Muscle of back (tissue), 11 donors: Measurements from ENCODE around the gene GRIK3. TPM values are rescaled to one million over a fixed set of nuclear protein-coding genes. Genes with fewer than 3 reads are reported as not detected.
A peak's percentile ranks its signal among the peaks of the same experiment; 100 is the strongest.

Source experiments
- DNase-seq, 3 donors: peaks; one replicate each; pipeline versions ENCODE4 v3.0.0 to v3.0.0-alpha.2; 2013
- polyA plus RNA-seq, 10 donors: library from polyadenylated mRNA; unstranded; fragments of 120-200 nt; gene quantifications; one replicate each; pipeline ENCODE4 v1.2.1, GENCODE V29; 2013; ENCODE audit not compliant: insufficient read length in 10 of 10

The GRIK3 gene
- polyA plus RNA-seq, 10 donors, result 0.55 to 1.3 (median 0.83) TPM

DNA sequence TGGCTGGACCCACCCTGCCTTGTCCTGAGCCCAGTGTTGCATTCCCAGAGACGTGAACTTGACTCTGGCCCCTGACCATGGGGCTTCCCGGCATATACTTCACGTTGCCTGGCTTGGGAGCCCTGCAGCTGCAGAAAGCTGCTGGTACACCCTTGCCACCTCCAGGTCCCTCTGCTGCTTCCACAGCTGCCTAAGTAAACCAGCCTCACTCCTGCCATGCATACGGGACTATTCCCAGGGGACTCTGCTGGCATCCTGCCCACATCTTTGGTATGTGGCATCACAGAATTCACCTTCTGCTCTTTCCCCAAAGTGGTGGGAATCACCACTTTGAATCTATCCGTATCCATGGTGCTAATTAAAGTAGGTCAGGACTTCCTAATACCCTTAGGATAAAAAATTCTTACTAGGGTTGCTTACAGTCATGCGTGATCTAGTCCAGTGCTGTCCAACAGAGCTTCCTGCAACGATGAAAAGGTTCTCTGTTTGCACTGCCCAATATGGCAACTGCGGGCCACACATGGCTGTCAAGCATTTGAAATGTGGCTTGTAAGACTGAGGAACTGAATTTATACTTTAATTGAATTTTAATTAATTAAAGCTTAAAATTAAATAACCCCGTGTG lies 203.0 kb downstream of the GRIK3 start:
- no peak for DNase-seq

- DNase-seq, result no peak
Observed at GRCh38 chr1:36829961-36830360, 204.4 kb downstream of the GRIK3 start.

GRCh38 chr1:36829066-36829465 lies 205.2 kb downstream of the GRIK3 start:
- peak in 2 of 3 donors; percentile 11 to 22 for DNase-seq

- DNase-seq, result no peak
Observed at GRCh38 chr1:36825226-36825625, 209.1 kb downstream of the GRIK3 start.

- no peak for DNase-seq
Observed at GRCh38 chr1:36824390-36824861, 209.9 kb downstream of the GRIK3 start.

DNA sequence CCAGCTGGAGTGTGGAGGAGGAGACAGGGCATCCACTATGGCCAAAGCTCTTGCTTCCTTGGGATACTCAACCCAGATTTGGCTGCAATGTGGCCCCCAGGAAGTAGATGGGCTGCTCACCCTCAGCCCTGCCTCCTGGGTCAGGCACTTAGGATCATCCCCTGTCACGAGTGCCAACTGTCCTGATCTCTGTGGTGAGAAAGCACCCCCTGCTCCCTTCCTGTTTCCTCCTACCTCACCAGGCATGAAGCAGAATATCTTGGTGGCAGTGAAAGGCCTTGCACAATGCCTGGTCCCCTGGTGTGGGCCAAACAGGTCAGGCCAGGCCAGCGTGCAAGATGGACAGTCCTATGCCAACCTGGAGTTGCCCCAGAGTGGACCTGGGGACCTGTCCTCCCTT lies 211.7 kb downstream of the GRIK3 start:
- DNase-seq, result no peak

DNA sequence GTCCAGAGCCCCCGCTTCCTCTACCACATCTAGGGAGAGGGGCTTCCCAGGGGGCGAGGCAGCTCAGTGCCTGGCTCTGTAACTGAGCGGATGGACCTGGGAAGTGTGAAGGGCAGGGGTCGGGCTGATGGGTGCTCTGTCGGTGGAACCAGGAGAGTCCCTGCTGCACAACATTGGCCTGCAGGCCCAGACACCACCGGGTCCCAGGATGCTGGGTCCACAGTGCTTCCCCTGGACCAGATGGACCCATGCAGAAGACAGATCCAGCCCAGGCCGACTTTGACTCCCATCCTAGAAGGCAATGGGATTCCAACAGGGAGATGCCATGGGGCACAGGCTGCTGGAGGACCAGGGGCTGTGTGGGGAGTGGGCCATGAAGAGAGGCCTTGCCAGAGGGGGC lies 212.9 kb downstream of the GRIK3 start:
- no peak for DNase-seq

- DNase-seq, result no peak
Observed at GRCh38 chr1:36818771-36819170, 215.5 kb downstream of the GRIK3 start.

DNA sequence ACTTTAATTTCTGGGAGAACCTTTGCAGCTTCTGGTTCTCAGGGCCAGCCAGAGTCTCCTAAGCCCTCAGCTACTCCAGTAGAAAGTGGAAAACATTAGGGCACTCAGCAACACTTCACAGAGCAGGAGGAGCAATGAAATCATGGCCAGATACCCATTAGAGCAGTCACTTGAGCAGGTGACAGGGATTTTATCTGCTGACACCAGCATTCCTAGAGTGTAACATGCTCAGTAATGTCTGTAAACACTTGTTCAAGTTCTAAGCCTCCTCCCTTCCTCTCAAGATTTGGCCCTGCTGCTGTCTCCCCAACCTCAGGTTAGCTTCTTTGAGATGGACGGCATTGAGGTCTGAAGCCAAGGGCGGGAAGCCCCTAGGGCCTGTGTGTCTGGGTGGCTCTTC lies 218.0 kb downstream of the GRIK3 start:
- no peak for DNase-seq

DNA sequence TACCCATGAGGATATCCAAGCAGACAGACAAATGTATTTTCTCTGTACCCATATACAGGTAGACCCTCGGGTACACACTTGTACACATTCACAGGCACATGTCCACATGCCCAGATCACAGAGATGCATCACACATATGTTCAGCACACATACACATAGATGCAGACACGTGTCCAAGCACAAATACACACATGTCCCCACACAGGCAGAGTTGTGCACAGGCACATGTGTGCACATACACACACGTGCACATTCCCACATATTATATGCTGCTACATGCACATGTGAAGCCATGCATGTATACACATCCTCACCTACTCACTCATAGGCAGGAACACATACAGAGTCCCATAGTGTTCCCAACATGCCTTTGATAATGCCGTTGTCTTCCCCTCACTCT lies 219.5 kb downstream of the GRIK3 start:
- DNase-seq, result no peak

DNA sequence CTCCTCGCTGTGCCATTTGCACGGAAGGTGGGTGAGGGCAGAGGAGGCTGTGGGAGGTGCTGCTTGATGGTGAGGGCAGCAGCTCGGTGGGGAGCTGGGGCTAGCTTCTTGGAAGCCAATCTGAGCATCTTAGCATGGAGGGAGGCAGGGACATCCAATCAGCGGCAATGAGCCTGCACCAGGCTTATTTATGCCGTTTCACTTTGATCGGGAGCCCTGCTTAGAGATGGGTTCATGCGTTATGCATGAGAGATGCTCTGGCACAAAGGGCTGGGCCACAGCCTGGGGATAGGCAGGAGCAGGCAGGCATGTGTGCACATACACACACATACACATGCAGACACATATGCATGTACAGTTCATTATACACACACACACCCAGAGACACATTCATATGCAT lies 220.2 kb downstream of the GRIK3 start:
- no peak for DNase-seq

DNA sequence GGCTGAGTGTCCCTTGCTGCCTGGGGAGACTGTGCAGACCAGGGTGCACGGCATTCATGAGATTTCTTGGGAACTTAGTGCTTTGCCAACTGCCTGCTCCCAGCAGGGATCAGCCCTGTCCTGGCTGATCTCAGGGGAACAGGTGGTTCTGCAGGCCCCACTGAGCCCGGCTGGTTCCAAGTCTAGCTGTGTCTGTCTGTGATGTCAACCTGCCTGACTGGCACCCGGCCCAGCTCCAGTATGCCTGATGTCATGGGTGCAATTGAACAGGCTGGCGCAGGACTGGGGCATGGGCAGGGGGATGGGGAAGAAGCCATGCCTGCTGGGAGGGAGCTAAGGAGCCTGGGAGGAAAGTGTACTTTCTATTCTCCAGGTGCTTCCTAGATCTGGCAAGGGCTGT lies 227.1 kb downstream of the GRIK3 start:
- DNase-seq, result peak in 2 of 3 donors; percentile 44 to 48

GRCh38 chr1:36805979-36806640 lies 228.2 kb downstream of the GRIK3 start:
- DNase-seq, result no peak

DNA sequence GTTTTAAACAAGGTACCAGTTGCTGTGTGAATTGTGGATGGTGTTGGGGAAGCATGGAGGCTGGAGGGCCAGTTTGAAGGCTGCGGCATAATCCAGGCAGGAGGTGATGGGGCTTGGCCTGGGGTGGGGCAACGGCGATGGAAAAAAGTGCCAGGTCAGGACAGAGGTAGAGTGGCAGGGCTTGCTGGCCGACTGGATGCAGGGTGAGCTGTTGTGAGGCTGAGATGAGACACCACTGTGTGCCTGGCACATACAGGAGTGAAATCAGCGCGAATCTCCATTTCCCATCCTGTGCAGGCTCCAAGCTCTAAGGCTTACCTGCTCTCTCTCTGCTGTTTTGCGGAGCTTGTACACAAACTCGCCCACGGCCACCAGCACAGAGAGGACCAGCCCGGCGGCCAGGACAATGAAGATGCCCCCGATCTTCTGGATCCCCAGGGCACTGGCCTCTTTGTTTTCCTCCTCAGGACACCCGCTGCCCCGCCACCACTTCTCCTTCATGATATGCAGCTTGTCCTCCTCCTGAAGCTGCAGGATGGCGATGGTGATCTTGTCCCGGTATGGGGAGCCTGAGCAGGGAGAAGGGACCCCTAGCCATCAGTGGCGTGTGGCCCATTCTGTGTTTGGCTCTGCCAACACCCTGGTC lies 229.5 kb downstream of the GRIK3 start:
- DNase-seq, result no peak

GRCh38 chr1:36803868-36804570 lies 230.3 kb downstream of the GRIK3 start:
- DNase-seq, result no peak

DNA sequence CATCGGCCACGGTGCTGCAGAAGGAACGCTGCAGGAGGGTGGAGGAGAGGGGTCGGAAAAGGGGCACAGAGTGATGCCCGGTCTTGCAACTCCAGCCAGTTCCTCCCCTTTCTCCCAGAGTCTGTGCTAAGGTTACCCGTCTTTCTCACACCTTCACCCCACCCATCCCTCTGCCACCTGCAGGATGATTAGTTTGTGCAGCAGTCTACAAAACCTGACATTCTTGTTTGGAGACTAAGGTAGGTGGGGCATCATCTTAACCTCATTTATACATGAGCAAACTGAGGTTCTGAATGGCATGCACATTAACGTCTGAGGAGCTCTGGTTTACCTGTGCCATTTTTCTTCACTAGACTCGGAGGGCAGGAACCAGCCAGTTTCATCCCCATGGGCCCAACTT lies 232.3 kb downstream of the GRIK3 start:
- DNase-seq, result no peak

DNA sequence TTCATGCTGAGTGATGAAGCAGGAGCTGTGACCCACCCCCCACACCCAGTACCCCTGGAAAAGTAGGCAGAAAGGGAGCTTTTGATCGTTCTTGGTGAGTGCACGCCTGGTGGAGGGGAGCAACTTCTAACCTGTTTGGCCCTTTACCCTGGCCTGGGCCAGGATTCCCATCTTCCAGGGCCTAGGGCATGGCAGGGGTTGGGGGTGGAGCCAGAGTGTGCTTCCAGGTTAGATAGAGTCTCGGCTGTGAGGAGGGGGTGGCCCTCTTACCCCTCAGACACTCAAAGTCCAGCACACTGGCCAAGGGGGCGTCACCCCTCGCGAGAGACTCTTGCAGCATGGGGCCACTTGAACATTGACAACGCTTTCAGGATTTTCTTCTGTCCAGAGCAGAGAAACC lies 236.6 kb downstream of the GRIK3 start:
- no peak for DNase-seq

GRCh38 chr1:36796733-36797132 lies 237.6 kb downstream of the GRIK3 start:
- no peak for DNase-seq

GRCh38 chr1:36796106-36796590 lies 238.2 kb downstream of the GRIK3 start:
- DNase-seq, result no peak

GRCh38 chr1:36794460-36794859 lies 239.9 kb downstream of the GRIK3 start:
- DNase-seq, result no peak

DNA sequence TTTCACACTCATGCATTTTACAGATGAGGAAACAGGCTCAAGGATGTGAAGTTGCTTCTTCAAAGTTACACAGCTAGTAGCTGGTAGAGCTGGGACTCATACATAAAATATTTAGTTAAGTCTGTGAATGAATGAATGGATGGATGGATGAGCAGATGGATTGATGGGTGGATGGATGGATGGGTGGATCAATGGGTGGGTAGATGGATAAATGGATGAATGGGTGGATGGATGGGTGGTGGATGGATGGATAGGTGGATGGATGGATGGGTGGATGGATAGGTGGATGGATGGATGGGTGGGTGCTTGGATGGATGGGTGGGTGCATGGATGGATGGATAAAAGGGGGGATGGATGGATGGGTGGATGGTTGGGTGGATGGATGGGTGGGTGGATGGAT lies 240.9 kb downstream of the GRIK3 start:
- DNase-seq, result no peak

GRCh38 chr1:36792292-36792691 lies 242.0 kb downstream of the GRIK3 start:
- no peak for DNase-seq
